Endothelial cell of umbilical vein (primary cell): ENCODE measurements around the gene SH2D3C. TPM values are rescaled to one million over a fixed set of nuclear protein-coding genes. Genes with fewer than 3 reads are reported as not detected.

Experiments
- BruUV-seq: library from RNA; stranded (reverse); fragments of 400-500 nt; replicated peaks from 2 replicates; lab custom pipeline; 2021; lab: Mats Ljungman, UMichigan
- CTCF ChIA-PET: fragments of 300-600, 350-600 bp; sonication (Branson Sonifier 250); formaldehyde crosslinking; loops from one replicate; lab custom pipeline; 2021; ENCODE audit warnings: antibody characterized with exemption, inconsistent platforms; lab: Charles Lee
- POLR2A ChIA-PET: fragments of 300-600, 350-600 bp; sonication (Branson Sonifier 250); formaldehyde crosslinking; loops from one replicate; lab custom pipeline; 2021; ENCODE audit warnings: antibody characterized with exemption, inconsistent platforms; lab: Charles Lee
- DNase-seq: peaks from one replicate; pipeline ENCODE4 v3.0.0-alpha.2; 2011; ENCODE audit warnings: low read depth, low spot score
- FAIRE-seq: peaks from 2 replicates; lab custom pipeline; 2011; peaks lifted over from hg19 to GRCh38; lab: Jason Lieb, UNC
- H2AFZ ChIP-seq: 2 replicates; pipeline ENCODE4 v1.6.0; 2012; ENCODE audit warnings: low read depth, low read length, control low read depth, inconsistent platforms
- H3K27ac ChIP-seq: 2 replicates; pipeline ENCODE4 v1.5.1; 2011; ENCODE audit warnings: low read depth, mild to moderate bottlenecking, control low read depth, low read length, moderate library complexity; ENCODE audit not compliant: insufficient read depth
- H3K27me3 ChIP-seq, 2 experiments: 2 replicates each; pipeline versions ENCODE4 v1.6.0 to v1.6.1; 2011; ENCODE audit warnings: low read length in 2 of 2, mixed read lengths in 1 of 2; ENCODE audit not compliant: control insufficient read depth in 2 of 2, insufficient read depth in 2 of 2
- H3K36me3 ChIP-seq, 2 experiments: 2 replicates in 1 of 2; 3 replicates in 1 of 2; pipeline ENCODE4 v1.5.1; 2011; ENCODE audit warnings: low read length in 2 of 2, mild to moderate bottlenecking in 1 of 2, moderate library complexity in 1 of 2; ENCODE audit not compliant: control insufficient read depth in 2 of 2, insufficient read depth in 2 of 2; ENCODE audit errors: extremely low read depth in 1 of 2
- H3K4me1 ChIP-seq: 3 replicates; pipeline ENCODE4 v1.5.1; 2011; ENCODE audit warnings: mild to moderate bottlenecking, low read length; ENCODE audit not compliant: control insufficient read depth, insufficient read depth; ENCODE audit errors: extremely low read depth
- H3K4me2 ChIP-seq: 2 replicates; pipeline ENCODE4 v1.6.1; 2011; ENCODE audit warnings: low read length, control low read depth, mixed read lengths; ENCODE audit not compliant: insufficient read depth
- H3K4me3 ChIP-seq, 3 experiments: fragments of 200-600 bp in 1 of 3; sonication (generic), shearing (Covaris generic) in 1 of 3; replicated peaks in 1 of 3; 2 replicates each; pipeline ENCODE4 v1.5.1; 2011 to 2016; ENCODE audit warnings: control low read depth in 3 of 3, low read length in 3 of 3, mild to moderate bottlenecking in 2 of 3, inconsistent platforms in 1 of 3, low read depth in 1 of 3, moderate library complexity in 1 of 3; ENCODE audit not compliant: insufficient read depth in 1 of 3
- H3K79me2 ChIP-seq: 2 replicates; pipeline ENCODE4 v1.6.0; 2012; ENCODE audit warnings: low read length, inconsistent platforms; ENCODE audit not compliant: control insufficient read depth, insufficient read depth
- H3K9ac ChIP-seq: replicated peaks from 2 replicates; pipeline ENCODE3; 2011; ENCODE audit warnings: low read length, control low read depth; ENCODE audit not compliant: insufficient read depth; ENCODE audit errors: extremely low read depth
- H3K9me1 ChIP-seq: replicated peaks from 3 replicates; pipeline ENCODE4 v1.6.0; 2011; ENCODE audit warnings: mild to moderate bottlenecking, low read length; ENCODE audit not compliant: control insufficient read depth, insufficient read depth; ENCODE audit errors: extremely low read depth
- H3K9me3 ChIP-seq: replicated peaks from 2 replicates; pipeline ENCODE4 v1.5.1; 2012; ENCODE audit warnings: low read length, inconsistent platforms; ENCODE audit not compliant: control insufficient read depth, insufficient read depth
- H4K20me1 ChIP-seq: replicated peaks from 2 replicates; pipeline ENCODE3; 2011; ENCODE audit warnings: mild to moderate bottlenecking, low read length; ENCODE audit not compliant: control insufficient read depth, insufficient read depth; ENCODE audit errors: extremely low read depth
- EZH2 ChIP-seq: IDR thresholded peaks from 2 replicates; pipeline ENCODE4 v1.6.1; 2012; ENCODE audit warnings: borderline replicate concordance, low read depth, mild to moderate bottlenecking, moderate library complexity, low read length, inconsistent platforms; ENCODE audit not compliant: severe bottlenecking
- FOS ChIP-seq: IDR thresholded peaks from 2 replicates; pipeline ENCODE4 v1.6.1; 2011; ENCODE audit warnings: mild to moderate bottlenecking, low read length, moderate library complexity, borderline replicate concordance; ENCODE audit not compliant: insufficient read depth
- GATA2 ChIP-seq: IDR thresholded peaks from 2 replicates; pipeline ENCODE4 v1.7.0; 2011; ENCODE audit warnings: low read depth, mild to moderate bottlenecking, moderate library complexity, mixed read lengths, low read length; ENCODE audit not compliant: insufficient read length, insufficient read depth
- JUN ChIP-seq: IDR thresholded peaks from 2 replicates; pipeline ENCODE4 v1.6.1; 2011; ENCODE audit warnings: borderline replicate concordance, low read depth; ENCODE audit not compliant: insufficient read length, insufficient read depth
- POLR2AphosphoS5 ChIP-seq: IDR thresholded peaks from 2 replicates; pipeline ENCODE4 v1.6.1; 2012; ENCODE audit warnings: low read depth, mild to moderate bottlenecking, control low read depth, low read length, moderate library complexity; ENCODE audit not compliant: insufficient read depth
- dilution Hi-C: fragments of 300-500 bp; cut with MboI; formaldehyde crosslinking; loops from one replicate; pipeline ENCODE4 v1.15.0; 2019; ENCODE audit warnings: low sequenced_read_pairs; ENCODE audit not compliant: extremely low pct_ligation_motif_present
- intact Hi-C: fragments of 100-400 bp; cut with micrococcal nuclease; formaldehyde crosslinking; loops from one replicate; pipeline ENCODE4 v1.10.0; 2022
- polyA plus RNA-seq, 4 experiments: library from polyadenylated mRNA; depleted of rRNA in 3 of 4; stranded (reverse) in 3 of 4; unstranded in 1 of 4; fragments of >200 nt; gene quantifications; 2 replicates each; pipeline versions ENCODE4 v1.2.1 to v1.2.3, GENCODE V29; 2011 to 2012; ENCODE audit warnings: missing spikeins in 1 of 4
- total RNA-seq: library from RNA; stranded (reverse); gene quantifications from 2 replicates; pipeline ENCODE4 v1.2.3, GENCODE V29; 2021
- TF ChIP-seq, protein P1 (sequence below), 2 donors: IDR thresholded peaks; 1 replicate in 1 of 2; 2 replicates in 1 of 2; pipeline ENCODE4 v1.5.1; 2011; ENCODE audit warnings: low read length in 2 of 2, mild to moderate bottlenecking in 2 of 2, moderate library complexity in 2 of 2, control low read depth in 1 of 2, inconsistent platforms in 1 of 2, low read depth in 1 of 2; ENCODE audit not compliant: insufficient read depth in 1 of 2; ENCODE audit errors: extremely low read depth in 1 of 2

The SH2D3C gene
- total and polyA plus RNA-seq, 2 donors (not counting 3 experiments of a cell fraction or from before 2014, with no cell fraction given), result 95.0 to 173 TPM

DNA sequence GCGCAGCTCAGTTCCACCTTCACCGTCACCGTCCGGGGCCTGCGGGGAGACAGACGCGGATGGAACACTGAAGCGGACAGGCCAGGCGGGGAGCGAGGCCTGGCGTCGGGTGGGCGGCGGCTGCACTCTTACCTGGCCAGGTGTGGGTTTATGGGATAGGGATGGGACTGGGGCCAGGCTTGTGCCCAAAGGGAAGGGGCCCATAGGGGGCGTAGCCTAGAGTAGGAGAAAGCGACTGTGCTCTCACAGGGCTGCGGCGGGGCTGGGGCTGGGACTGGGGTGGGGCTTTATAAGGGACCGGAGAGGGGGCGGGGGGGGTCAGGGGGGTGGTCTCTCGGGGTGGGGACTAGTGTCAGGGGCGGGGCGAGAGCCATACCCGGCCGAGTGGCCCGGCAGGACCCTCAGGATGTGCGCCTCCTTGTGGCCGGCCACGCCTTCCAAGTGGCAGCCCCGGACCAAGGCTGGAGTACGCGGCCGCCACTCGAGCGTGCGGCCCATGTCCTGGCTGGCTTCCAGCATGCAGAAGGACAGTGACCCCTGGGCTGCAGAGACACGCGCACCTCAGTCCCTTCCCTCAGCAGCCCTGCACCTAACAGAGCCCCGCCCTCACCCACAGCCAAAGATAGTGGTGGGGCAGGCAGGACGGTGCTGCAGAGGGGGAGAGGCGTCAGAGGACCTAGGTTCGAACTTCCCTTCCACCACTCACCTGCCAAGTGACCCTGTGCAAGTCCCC, 47.0 kb upstream of the SH2D3C start:
- no peak overlapping the region for H3K4me2 ChIP-seq
- H3K79me2 ChIP-seq, result peaks cover 70% of the 10 kb centered on the region
- H3K9me1 ChIP-seq, result no peaks in the 10 kb centered on the region
- no peak overlapping the region for H3K9ac ChIP-seq
- H3K4me3 ChIP-seq, result no peak overlapping the region
- H2AFZ ChIP-seq, result no peak overlapping the region
- no peak overlapping the region for H3K27ac ChIP-seq
- H4K20me1 ChIP-seq, result no peaks in the 10 kb centered on the region
- POLR2A ChIA-PET, result interaction anchor here (1.3 kb wide), 1 partner anchor 42 kb away, joined by 3 read pairs; no protein-coding TSS in a partner anchor
- FAIRE-seq (no peak), DNase-seq (no peak)
- no TSS peak for BruUV-seq
- intact Hi-C loops, result no loop called here
- TF ChIP-seq GATA2, result no peak
- TF ChIP-seq, protein P1, sequence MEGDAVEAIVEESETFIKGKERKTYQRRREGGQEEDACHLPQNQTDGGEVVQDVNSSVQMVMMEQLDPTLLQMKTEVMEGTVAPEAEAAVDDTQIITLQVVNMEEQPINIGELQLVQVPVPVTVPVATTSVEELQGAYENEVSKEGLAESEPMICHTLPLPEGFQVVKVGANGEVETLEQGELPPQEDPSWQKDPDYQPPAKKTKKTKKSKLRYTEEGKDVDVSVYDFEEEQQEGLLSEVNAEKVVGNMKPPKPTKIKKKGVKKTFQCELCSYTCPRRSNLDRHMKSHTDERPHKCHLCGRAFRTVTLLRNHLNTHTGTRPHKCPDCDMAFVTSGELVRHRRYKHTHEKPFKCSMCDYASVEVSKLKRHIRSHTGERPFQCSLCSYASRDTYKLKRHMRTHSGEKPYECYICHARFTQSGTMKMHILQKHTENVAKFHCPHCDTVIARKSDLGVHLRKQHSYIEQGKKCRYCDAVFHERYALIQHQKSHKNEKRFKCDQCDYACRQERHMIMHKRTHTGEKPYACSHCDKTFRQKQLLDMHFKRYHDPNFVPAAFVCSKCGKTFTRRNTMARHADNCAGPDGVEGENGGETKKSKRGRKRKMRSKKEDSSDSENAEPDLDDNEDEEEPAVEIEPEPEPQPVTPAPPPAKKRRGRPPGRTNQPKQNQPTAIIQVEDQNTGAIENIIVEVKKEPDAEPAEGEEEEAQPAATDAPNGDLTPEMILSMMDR (IDR thresholded peaks at IDR 0.05; ENCODE audit: extremely low read depth in 1 of 2, insufficient read depth in 1 of 2, low read depth in 1 of 2, low read length in 2 of 2), result peak; percentile 29 to 47
- no peak for TF ChIP-seq JUN
- TF ChIP-seq POLR2AphosphoS5, result peak; percentile 29
- no peak for TF ChIP-seq FOS
- TF ChIP-seq EZH2, result no peak
- peaks cover 36% of the 10 kb centered on the region for H3K4me1 ChIP-seq
- H3K36me3 ChIP-seq, result peaks cover 37 to 47% of the 10 kb centered on the region in 2 experiments
- dilution Hi-C loops, result no loop called here
- H3K27me3 ChIP-seq, result no peaks in the 10 kb centered on the region
- H3K9me3 ChIP-seq, result no peaks in the 10 kb centered on the region
- CTCF ChIA-PET, result interaction anchor here (0.6 to 3.0 kb wide), 4 partner anchors 12 to 44 kb away, joined by 3 to 24 read pairs (median 4); no protein-coding TSS in a partner anchor
